ENCODE measurements around the gene HIRIP3.
"Not testable (repeated sequence)": the region's sequence is repeated elsewhere in the genome, so short reads cannot be mapped to it uniquely, and the experiment has no call there.

HIRIP3 gene, protein sequence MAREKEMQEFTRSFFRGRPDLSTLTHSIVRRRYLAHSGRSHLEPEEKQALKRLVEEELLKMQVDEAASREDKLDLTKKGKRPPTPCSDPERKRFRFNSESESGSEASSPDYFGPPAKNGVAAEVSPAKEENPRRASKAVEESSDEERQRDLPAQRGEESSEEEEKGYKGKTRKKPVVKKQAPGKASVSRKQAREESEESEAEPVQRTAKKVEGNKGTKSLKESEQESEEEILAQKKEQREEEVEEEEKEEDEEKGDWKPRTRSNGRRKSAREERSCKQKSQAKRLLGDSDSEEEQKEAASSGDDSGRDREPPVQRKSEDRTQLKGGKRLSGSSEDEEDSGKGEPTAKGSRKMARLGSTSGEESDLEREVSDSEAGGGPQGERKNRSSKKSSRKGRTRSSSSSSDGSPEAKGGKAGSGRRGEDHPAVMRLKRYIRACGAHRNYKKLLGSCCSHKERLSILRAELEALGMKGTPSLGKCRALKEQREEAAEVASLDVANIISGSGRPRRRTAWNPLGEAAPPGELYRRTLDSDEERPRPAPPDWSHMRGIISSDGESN

DNA sequence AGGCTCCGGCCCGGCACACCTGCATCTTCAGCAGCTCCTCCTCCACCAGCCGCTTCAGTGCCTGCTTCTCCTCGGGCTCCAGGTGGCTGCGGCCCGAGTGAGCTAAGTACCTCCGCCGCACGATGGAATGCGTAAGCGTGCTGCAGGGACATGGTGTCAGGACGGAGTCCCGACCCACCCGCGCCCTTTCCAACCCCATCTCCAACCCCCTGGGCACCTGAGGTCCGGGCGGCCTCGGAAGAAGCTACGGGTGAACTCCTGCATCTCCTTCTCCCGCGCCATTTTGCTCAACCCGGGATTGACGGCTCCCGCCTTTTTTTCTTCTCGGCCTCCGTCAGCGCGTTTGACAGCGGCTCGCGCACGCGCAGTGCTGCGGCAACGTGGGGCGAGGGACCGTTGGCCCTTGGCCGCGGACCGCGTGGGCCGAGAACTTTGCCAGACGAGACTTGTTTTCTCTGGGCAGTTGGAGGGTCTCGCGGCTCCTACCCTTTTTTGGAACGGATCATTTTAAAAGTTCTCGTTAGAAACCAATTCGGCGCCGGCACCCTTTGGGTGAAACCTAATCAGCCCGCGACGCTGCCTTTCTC is at the start of gene HIRIP3:
Gene HIRIP3 (minus strand): TSS at position 294 of the 587 bp plus-strand sequence. CDS start 12 bp downstream, at position 282.
- DNase-seq, result peak; percentile 91

DNA sequence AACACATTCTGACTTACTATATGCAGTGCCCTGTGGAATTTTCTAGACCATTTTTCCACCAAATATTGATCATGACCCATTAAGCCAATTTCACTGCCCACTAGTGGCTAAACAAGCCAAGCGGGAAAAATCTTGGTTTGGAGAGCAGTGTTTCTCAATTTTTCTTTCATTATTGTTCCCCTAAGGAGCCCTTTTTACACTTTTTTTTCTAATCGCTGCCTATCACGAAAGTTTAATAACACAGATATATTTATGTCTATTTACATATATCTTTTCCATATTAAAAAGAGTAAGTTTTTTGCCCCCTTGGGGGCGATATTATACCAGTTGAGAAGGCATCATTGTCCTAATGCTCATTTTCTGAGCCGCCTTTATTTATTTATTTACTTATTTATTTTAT is 46.4 kb upstream of the HIRIP3 start:
- no peak for DNase-seq

DNA sequence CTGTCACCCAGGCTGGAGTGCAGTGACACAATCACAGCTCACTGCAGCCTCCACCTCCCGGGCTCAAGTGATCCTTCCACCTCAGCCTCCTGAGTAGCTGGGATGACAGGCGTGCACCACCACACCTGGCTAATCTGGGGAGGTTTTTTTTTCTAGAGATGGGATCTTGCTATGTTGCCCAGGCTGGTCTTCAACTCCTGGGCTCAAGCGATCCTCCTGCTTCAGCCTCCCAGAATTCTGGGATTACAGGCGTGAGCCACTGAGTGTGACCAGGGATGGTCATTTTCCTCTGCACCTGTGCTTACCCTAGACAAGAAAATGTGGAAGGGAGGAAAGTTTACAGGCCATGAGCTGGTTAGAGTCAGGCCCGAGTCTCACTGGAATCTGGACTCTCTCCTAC is 45.3 kb upstream of the HIRIP3 start:
- DNase-seq, result not testable (repeated sequence)

DNA sequence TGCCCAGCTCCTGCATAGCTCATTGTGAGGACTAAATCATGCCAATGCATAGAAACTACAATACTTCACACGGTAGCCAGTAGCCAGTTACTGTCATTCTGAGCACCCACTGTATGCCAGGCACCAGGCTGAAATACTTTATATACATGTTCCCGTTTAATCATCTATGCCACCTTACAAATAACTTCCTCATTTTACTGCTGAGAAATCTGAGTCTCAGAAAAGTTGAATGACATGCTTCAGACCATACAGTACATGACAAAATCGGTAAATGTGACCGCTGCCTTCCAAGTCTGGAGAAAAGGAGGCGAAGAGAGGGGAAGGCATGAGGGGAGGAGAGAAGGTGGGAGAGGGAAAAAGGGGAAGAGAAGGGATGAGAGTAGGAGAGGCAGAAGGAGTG is 44.8 kb upstream of the HIRIP3 start:
- no peak for DNase-seq

DNA sequence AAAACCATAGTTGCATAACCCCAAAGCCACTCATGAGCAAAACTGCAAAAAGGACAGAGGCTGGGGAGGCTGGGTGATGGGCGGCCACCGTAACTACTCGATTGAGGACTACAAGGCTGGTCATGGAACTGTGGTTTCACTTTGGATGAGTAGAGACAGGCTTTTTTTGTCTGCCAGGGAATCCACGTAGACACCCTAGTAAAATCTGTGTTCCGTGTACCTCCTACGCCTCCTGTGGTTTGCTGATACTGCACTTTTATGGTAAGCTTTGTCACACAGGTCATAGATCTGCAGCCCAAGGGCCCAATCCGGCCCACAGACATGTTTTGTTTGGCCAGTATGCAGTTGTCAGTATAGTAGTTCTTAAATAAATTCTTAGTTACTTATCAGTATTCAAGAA is 37.9 kb upstream of the HIRIP3 start:
- DNase-seq, result no peak

DNA sequence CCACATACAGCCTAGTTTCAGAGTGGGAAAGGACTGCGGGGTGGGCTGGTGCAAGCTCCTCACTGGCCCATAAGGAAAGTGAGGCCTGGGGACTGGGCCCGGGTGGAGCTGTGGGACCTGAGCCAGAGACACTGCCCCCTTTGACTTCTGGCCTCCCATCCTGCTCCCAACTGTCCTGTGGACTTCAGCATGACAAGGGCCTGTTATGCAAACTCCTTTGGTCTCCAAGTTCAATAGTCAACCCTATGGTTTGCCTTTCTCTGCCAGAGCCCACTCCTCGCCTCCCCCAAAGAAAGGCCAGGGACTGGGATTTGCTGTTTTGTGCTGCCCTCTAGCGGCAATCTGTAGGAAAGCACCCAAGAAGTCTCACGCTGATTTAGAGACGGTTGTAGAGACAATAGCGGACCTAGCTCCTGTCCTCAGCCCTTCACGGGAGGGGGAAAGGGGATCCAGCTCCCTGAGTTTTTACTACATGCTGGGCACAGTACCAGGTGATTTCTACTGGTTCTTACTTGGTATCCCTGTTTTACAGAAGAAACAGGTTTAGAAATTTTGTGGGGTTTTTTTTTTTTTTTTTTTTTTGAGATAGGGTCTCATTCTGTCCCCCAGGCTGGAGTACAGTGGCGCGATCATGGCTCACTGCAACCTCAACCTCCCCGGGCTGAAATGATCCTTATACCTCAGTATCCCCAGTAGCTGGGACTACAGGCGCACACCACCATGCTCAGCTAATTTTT is 36.8 kb upstream of the HIRIP3 start:
- peak; percentile 77 for DNase-seq

DNA sequence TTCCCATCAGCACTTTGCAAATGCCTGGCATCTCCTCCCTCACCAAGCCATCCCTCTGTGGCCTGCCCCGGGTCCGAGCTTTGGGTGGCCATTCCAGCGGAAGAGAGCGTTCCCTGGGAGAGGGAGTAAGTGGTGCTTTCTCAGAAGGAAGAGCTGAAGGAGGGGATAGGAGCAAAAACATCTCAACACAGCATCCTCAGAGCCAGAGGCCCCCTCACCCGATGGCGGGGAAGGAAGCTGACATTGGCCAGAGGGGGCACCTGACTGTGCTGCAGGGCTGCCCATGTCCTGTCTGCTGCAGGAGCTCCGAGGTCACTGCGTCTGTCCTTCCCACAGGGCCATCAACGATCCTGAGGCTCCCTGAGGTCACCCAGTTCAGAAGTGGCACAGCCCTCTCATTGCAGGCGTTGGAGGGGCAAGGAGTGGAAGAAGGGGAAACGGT is 36.1 kb upstream of the HIRIP3 start:
- no peak for DNase-seq

DNA sequence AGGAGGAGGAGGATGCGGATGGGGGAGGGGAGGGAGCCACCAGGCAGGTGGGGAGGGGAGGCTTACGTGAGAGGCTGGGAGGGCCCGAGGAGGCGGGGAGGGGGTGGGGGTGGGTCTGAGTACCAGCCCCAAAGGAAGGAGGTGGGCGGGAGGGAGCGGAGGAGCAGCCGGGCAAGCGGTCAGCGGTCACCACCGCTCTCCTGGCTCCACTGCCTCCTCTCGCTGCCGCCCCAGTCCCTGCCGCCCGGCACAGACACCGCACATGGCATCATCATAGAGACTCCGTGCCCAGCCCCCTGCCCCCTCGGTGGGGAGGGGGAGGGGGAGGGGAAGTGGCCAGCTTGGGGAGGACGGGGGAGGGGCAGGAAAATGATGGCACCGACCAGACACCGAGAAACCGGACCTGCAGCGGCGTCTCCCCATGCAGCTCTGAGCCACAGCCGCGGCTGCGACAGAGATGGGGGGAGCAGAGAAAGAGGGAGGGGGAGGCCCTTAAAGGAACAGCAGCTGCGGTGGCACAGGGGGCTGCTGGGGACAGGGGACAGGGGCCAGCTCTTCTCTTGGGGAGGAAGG is 35.5 kb upstream of the HIRIP3 start, which contains the start of gene TLCD3B:
Gene TLCD3B (minus strand): TSS at position 431 of the 573 bp plus-strand sequence. CDS start 744 bp downstream, outside the sequence.
- no peak for DNase-seq

DNA sequence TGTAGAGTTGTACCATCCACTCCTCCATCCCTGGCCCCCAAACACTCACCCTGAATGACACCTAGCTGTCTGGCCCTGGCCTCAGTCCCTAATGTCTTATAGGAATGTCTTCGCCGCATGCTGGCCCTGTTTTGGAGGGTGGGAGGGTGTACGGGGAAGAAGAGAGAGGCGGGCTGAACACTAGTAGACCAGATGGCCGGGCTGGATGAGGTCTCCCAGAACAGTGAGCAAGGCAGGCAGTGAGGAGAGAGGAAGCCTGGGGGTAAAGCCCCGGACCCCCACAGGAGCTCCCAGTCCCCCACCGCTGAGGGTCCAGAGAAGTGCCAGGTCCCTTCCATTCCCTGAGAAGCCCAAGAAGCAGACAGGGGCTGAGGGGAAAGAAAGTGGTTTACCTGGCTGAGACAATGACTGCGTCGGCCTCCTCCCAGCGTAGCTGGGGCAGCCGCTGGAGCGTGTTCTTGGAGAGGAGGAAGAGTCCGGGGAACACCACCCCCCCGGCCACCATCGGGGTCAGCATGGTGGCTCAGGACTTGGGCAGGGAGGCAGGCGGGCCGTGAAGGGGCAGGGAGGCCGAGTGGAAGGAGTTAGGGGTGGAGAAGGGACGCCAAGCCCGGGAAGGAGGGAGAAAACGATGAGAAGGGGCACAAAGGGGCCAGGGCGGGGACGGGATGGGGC is 34.7 kb upstream of the HIRIP3 start:
- DNase-seq, result no peak

DNA sequence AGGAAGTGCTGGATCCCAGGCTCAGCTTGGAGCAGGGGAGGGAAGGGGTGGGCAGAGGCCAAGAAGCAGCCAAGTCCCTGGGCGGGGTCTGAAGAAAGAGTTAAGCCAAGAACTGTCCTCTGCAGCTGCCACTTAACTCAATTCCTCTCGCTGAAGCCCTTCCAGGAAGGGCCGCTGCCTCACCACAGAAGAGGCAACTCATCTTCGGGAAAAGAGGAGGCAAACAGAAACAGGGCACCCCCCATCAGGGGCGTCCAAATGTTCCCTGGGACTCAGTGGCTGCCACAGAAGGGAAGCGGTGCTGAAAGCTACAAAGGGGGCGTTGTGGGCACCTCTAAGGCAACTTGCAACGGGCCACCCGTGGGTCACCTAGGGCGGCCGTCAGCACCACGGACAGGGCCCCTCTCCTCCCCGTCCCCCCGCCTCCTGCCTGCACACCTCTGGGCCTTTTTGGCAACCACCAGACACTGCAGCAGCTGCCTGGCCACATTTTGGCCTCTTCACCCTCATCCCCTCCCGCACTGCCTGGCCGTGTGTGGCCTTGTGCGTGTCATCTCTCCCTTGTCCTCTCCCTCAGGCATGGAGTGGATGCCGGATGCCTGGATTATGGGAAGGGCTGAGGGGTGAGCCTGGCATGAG is 33.1 kb upstream of the HIRIP3 start:
- DNase-seq, result peak; percentile 58

DNA sequence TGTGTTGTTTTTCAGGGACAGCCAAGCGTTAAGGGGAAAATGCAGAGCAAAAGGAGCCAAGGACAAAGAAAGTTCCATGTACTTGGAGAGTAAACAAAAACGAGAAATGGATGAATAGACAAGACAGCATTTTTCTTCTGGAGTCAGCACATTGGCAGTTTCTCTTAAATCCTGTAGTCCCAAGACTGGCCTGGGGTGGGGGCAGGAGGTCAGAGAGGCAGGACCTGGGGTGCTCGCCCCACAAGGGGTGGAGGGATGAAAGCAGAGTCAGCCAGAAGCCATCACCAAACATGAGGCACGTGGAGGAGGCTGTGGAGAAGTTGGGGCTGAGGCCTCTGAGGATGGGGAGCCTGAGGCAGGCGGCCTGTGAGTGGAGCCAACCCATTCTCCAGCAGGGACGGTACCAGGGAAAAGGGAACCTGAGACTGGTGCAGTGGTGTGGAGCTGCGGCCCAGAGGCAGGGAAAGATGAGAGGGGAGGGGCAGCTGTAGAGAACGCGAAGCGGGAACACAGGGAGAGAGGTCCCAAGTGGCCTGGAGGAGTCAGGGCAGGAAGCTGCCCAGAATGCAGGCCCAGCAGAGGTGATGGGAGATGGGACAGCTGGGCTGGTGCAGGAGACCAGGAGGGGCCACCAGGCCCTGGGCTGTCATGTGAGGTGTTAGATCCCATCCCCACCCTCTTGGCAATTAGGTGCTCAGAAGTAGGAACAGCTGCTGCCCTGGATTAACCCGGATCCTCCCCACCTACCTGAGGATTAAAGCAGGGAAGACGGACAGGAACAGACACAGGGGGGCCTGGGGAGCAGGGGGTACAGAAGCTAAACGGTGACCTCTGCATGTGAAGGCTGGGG is 32.4 kb upstream of the HIRIP3 start:
- DNase-seq, result no peak

DNA sequence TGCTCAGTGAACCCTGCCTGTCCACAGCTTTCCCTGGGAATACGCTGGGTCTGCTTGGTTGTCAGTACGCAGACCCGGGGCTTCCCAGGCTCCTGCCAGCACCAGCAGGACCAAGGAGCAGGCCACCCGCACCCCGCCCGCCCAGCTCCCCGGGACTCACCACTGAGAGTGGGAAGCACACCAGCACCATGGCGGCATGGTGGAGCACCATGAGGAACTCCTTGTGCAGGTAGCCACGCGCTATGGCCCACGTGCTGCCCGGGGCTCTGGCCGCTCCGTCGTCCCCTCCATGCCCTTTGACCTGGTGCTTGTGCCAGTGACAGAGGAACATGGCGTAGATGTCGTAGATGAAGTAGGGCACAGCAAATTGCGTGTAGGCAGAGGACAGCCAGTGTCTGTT is 31.0 kb upstream of the HIRIP3 start:
- DNase-seq, result no peak

DNA sequence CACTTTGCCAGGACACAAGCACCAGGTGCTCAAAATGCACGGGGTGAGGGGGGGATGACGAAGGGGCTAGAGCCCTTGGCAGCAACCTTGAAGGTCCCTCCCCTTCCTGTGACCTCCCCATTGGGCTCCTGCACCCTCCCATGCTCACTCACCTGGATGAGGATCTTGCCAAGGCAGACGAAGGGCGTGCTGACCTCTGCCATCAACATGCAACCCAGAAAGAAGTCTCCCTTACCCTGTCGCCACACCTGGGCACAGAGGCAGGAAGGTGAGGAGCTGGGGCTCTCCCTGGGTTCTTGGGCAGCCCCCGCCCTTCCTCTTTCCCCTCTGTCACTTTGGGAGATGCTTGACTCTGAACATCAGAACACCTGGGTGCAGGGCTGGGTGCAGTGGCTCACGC is 30.2 kb upstream of the HIRIP3 start:
- DNase-seq, result no peak

DNA sequence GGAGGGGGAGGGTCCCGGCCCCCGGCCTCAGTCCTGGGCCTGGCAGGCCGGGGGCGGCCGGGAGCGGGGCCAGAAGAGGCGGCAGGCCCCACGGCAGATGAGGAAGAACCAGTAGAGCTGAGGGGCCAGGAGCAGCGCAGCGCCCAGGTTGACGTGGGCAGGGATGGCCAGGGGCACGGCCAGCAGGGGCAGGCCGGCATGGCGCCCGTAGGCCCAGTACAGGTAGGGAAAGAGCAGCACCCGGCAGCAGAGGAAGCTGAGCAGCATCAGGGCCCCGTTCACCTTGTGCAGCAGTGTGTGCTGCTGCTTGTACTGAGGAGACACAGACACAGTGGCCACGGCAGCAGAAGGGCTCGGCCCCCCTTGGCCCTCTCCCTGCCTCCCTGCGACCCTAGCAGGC is 29.7 kb upstream of the HIRIP3 start:
- no peak for DNase-seq

DNA sequence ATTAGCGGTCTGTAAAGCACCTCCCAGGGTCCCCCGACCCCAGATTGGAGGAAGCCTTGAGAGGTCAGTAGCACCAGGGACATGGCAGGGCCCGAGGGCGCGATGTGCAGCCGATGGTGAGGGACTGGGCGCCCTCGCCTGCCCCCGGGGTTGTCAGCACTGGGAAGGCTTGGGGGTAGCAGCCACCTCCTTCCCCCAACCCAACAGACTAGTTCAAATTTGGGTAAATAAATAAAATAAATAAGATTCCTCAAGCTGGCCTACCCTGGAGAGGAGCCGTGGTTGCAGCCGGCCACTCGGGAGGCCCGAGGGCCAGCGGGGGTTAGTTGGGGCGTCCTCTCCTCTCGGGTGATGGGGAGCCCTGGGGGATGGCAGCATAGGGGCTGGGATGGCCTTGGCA is 29.0 kb upstream of the HIRIP3 start:
- DNase-seq, result no peak

DNA sequence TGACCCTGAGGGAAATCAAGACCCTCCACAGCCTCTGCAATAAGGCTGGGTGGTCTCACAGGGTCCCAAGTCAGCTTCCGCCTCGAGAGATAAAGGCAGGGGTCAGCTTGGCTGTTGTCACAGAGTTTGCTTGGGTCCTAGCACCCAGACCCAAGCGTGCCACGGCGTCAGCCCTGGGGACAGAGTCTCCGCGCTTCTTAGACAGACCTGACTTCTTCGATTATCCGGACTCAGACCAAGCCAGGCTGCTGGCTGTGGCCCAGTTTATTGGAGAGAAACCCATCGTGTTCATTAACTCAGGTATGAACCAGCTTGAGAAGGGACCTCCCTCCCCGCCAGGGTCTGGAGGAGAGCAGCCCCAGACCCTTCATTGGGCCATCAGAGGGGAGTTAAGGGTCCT is 28.2 kb upstream of the HIRIP3 start:
- DNase-seq, result no peak

DNA sequence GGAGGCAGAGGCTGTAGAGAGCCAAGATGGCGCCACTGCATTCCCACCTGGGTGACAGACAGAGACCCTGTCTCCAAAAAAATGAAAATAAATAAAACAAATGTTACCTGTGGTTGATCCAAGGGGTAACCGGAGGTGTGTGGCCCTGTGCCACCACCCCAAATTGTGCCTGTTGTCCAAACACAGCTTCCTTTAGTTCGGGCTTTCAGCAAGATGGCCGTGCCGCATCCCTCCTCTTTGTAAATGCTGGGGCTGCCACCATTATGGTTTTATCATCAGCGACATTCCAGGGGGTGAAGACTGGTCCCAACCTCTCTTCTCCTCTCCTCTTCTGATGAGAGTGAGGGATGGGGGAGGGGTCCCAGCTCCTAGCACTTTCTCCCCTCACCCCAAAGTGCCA is 27.5 kb upstream of the HIRIP3 start, which contains the start of gene C16orf92:
Gene C16orf92 (plus strand): TSS at position 312 of the 400 bp plus-strand sequence. CDS start 143 bp downstream, outside the sequence.
- no peak for DNase-seq

DNA sequence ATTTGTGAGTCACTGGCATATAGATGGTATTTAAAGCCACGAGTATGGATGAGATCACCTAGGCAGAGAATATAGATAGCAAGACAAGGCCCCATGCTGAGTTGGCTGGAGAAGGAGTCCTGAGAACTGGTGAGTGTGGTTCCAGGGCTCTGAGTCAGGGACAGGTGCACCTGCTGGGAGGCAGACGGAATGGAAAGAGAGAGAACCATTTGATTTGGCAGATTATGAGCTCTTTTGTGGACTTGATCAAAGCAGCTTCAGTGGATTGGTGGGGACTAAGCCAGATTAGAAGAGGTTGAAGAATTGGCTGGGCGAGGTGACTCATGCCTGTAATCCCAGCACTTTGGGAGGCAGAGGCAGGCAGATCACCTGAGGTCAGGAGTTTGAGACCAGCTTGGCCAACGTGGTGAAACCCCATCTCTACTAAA is 23.3 kb upstream of the HIRIP3 start:
- no peak for DNase-seq

DNA sequence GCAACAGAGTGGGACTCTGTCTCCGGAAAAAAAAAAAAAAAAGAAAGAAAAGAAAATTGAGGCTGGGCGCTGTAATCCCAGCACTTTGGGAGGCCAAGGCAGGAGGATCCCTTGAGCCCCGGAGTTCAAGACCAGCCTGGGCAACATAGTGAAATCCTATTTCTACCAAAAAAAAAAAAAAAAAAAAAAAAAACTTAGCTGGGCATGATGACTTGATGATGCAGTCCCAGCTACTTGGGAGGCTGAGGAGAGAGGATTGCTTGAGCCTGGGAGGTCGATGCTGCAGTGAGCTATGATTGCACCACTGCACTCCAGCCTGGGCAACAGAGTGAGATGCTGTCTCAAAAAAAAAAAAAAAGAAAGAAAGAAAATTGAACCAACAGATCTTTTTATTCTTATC is 22.5 kb upstream of the HIRIP3 start:
- DNase-seq, result not testable (repeated sequence)

DNA sequence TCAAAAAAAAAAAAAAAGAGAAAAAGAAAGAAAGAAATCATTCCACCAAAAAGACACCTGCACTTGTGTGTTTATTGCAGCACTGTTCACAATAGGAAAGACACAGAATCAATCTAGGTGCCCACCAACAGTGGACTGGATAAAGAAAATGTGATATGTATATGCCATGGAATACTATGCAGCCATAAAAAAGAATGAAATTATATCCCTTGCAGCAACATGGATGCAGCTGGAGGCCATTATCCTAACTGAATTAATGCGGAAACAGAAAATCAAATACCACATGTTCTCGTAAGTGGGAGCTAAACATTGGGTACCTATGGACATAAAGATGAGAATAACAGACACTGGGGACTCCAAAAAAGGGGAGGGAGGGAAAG is 21.9 kb upstream of the HIRIP3 start:
- no peak for DNase-seq
